ENCODE data around the gene LRRC25. TPM values are rescaled to one million over a fixed set of nuclear protein-coding genes. Genes with fewer than 3 reads are reported as not detected.

The LRRC25 gene
- total and polyA plus RNA-seq, 7 experiments from 2014 or later = 0.15 to 68.6 (median 0.76) TPM

GRCh38 chr19:18433015-18433691 lies 35.7 kb upstream of the LRRC25 start:
- H3K27me3 Mint-ChIP-seq = no peaks in the 10 kb centered on the region
- CTCF ChIA-PET = no interaction called here
- ATAC-seq (peak; percentile 5), DNase-seq (peak in 7 of 9 donors; percentile 37 to 55 (median 47))
- H3K36me3 Mint-ChIP-seq = peaks cover 0 to 6% (median 0%) of the 10 kb centered on the region in 5 donors
- peak overlapping the region; percentile 72 for H3K27ac ChIP-seq (ENCODE audit: low read depth, low read length)
- H3K4me3 ChIP-seq (ENCODE audit: low read length) = peak overlapping the region; percentile 48
- H3K4me1 Mint-ChIP-seq = peaks cover 0 to 30% (median 22%) of the 10 kb centered on the region in 7 donors
- peak overlapping the region in 9 of 10 donors; percentile 35 to 84 (median 68) for H3K4me3 Mint-ChIP-seq
- no peaks in the 10 kb centered on the region for H3K9me3 Mint-ChIP-seq
- intact Hi-C loops (cut with micrococcal nuclease) = no loop called here
- POLR2A ChIA-PET = interaction anchor here (0.5 to 1.8 kb wide), 3 partner anchors 10 to 88 kb away, joined by 3 to 5 read pairs (median 5); partner anchors contain the start of gene SSBP4
- no peaks in the 10 kb centered on the region for H3K27me3 ChIP-seq (ENCODE audit: control insufficient read depth in 2 of 2, insufficient read depth in 2 of 2, low read length in 2 of 2)
- peaks cover 26 to 27% of the 10 kb centered on the region in 2 donors for H3K4me1 ChIP-seq (ENCODE audit: control insufficient read depth in 2 of 2, insufficient read depth in 2 of 2, low read length in 2 of 2)
- H3K9me3 ChIP-seq (ENCODE audit: control insufficient read depth in 2 of 3, low read length in 3 of 3) = no peaks in the 10 kb centered on the region
- no peaks in the 10 kb centered on the region for H3K36me3 ChIP-seq (ENCODE audit: control insufficient read depth in 2 of 3, insufficient read depth in 3 of 3, low read length in 3 of 3)
- H3K27ac Mint-ChIP-seq = peak overlapping the region in 1 of 9 donors; percentile 46

GRCh38 chr19:18432275-18433014 lies 35.0 kb upstream of the LRRC25 start:
- H3K4me1 ChIP-seq (ENCODE audit: control insufficient read depth in 2 of 2, insufficient read depth in 2 of 2, low read length in 2 of 2) = peaks cover 27% of the 10 kb centered on the region in 2 donors
- Mint-ChIP-seq H3K4me1 (peaks cover 0 to 30% (median 22%) of the 10 kb centered on the region in 7 donors), H3K27me3 (no peaks in the 10 kb centered on the region), H3K4me3 (peak overlapping the region in 9 of 10 donors; percentile 39 to 84 (median 68)), H3K27ac (peak overlapping the region in 1 of 9 donors; percentile 46), H3K9me3 (no peaks in the 10 kb centered on the region), H3K36me3 (peaks cover 0 to 6% (median 0%) of the 10 kb centered on the region in 5 donors)
- H3K9me3 ChIP-seq (ENCODE audit: control insufficient read depth in 2 of 3, low read length in 3 of 3) = no peaks in the 10 kb centered on the region
- no peak for DNase-seq
- no peaks in the 10 kb centered on the region for H3K27me3 ChIP-seq (ENCODE audit: control insufficient read depth in 2 of 2, insufficient read depth in 2 of 2, low read length in 2 of 2)
- intact Hi-C loops (cut with micrococcal nuclease) = no loop called here
- ChIA-PET CTCF (interaction anchor here (1.3 kb wide), 1 partner anchor 21 kb away, joined by 4 read pairs; no protein-coding TSS in a partner anchor), POLR2A (interaction anchor here (1.3 kb wide), 1 partner anchor 11 kb away, joined by 5 read pairs; no protein-coding TSS in a partner anchor)
- H3K36me3 ChIP-seq (ENCODE audit: control insufficient read depth in 2 of 3, insufficient read depth in 3 of 3, low read length in 3 of 3) = no peaks in the 10 kb centered on the region
- peak overlapping the region; percentile 48 for H3K4me3 ChIP-seq (ENCODE audit: low read length)
- peak overlapping the region; percentile 72 for H3K27ac ChIP-seq (ENCODE audit: low read depth, low read length)
- ATAC-seq = no peak

GRCh38 chr19:18431351-18432197 lies 34.2 kb upstream of the LRRC25 start:
- DNase-seq (no peak), ATAC-seq (no peak)
- Mint-ChIP-seq H3K4me3 (peak overlapping the region in 5 of 10 donors; percentile 29 to 83 (median 44)), H3K27ac (peak overlapping the region in 1 of 9 donors; percentile 42), H3K27me3 (no peaks in the 10 kb centered on the region), H3K9me3 (no peaks in the 10 kb centered on the region), H3K4me1 (peaks cover 0 to 30% (median 24%) of the 10 kb centered on the region in 7 donors), H3K36me3 (peaks cover 0 to 6% (median 0%) of the 10 kb centered on the region in 5 donors)
- Histone ChIP-seq H3K9me3 (ENCODE audit: control insufficient read depth in 2 of 3, low read length in 3 of 3) (no peaks in the 10 kb centered on the region), H3K27me3 (ENCODE audit: control insufficient read depth in 2 of 2, insufficient read depth in 2 of 2, low read length in 2 of 2) (no peaks in the 10 kb centered on the region), H3K4me1 (ENCODE audit: control insufficient read depth in 2 of 2, insufficient read depth in 2 of 2, low read length in 2 of 2) (peaks cover 25 to 27% of the 10 kb centered on the region in 2 donors), H3K27ac (ENCODE audit: low read depth, low read length) (no peak overlapping the region), H3K4me3 (ENCODE audit: low read length) (no peak overlapping the region), H3K36me3 (ENCODE audit: control insufficient read depth in 2 of 3, insufficient read depth in 3 of 3, low read length in 3 of 3) (no peaks in the 10 kb centered on the region)
- CTCF ChIA-PET = interaction anchor here (1.3 kb wide), 1 partner anchor 20 kb away, joined by 4 read pairs; no protein-coding TSS in a partner anchor
- POLR2A ChIA-PET = interaction anchor here (0.6 kb wide), 1 partner anchor 476 kb away, joined by 3 read pairs; no protein-coding TSS in a partner anchor
- intact Hi-C loops (cut with micrococcal nuclease) = no loop called here

- Mint-ChIP-seq H3K27me3 (no peaks in the 10 kb centered on the region), H3K4me1 (peaks cover 6 to 28% (median 22%) of the 10 kb centered on the region in 7 donors), H3K9me3 (no peaks in the 10 kb centered on the region), H3K4me3 (peak overlapping the region in 7 of 10 donors; percentile 36 to 73 (median 47)), H3K27ac (peak overlapping the region in 6 of 9 donors; percentile 32 to 83 (median 46)), H3K36me3 (peaks cover 0 to 2% (median 0%) of the 10 kb centered on the region in 5 donors)
- intact Hi-C loops (cut with micrococcal nuclease) = no loop called here
- no peaks in the 10 kb centered on the region for H3K9me3 ChIP-seq (ENCODE audit: control insufficient read depth in 2 of 3, low read length in 3 of 3)
- no peaks in the 10 kb centered on the region for H3K27me3 ChIP-seq (ENCODE audit: control insufficient read depth in 2 of 2, insufficient read depth in 2 of 2, low read length in 2 of 2)
- ChIA-PET POLR2A (no interaction called here), CTCF (interaction anchor here (1.3 kb wide), 1 partner anchor 19 kb away, joined by 4 read pairs; no protein-coding TSS in a partner anchor)
- DNase-seq (no peak), ATAC-seq (no peak)
- H3K4me1 ChIP-seq (ENCODE audit: control insufficient read depth in 2 of 2, insufficient read depth in 2 of 2, low read length in 2 of 2) = peaks cover 19 to 31% of the 10 kb centered on the region in 2 donors
- H3K36me3 ChIP-seq (ENCODE audit: control insufficient read depth in 2 of 3, insufficient read depth in 3 of 3, low read length in 3 of 3) = no peaks in the 10 kb centered on the region
- H3K27ac ChIP-seq (ENCODE audit: low read depth, low read length) = no peak overlapping the region
- H3K4me3 ChIP-seq (ENCODE audit: low read length) = no peak overlapping the region
These were observed 33.2 kb upstream of the LRRC25 start for GRCh38 chr19:18430417-18431144.

- Mint-ChIP-seq H3K36me3 (peaks cover 0 to 2% (median 0%) of the 10 kb centered on the region in 5 donors), H3K27me3 (no peaks in the 10 kb centered on the region), H3K9me3 (no peaks in the 10 kb centered on the region), H3K4me1 (peaks cover 6 to 30% (median 22%) of the 10 kb centered on the region in 7 donors), H3K27ac (peak overlapping the region in 8 of 9 donors; percentile 40 to 82 (median 63)), H3K4me3 (peak overlapping the region; percentile 42 to 73 (median 56))
- DNase-seq = no peak
- Histone ChIP-seq H3K27me3 (ENCODE audit: control insufficient read depth in 2 of 2, insufficient read depth in 2 of 2, low read length in 2 of 2) (no peaks in the 10 kb centered on the region), H3K9me3 (ENCODE audit: control insufficient read depth in 2 of 3, low read length in 3 of 3) (no peaks in the 10 kb centered on the region), H3K4me3 (ENCODE audit: low read length) (peak overlapping the region; percentile 50), H3K36me3 (ENCODE audit: control insufficient read depth in 2 of 3, insufficient read depth in 3 of 3, low read length in 3 of 3) (no peaks in the 10 kb centered on the region), H3K27ac (ENCODE audit: low read depth, low read length) (peak overlapping the region; percentile 83), H3K4me1 (ENCODE audit: control insufficient read depth in 2 of 2, insufficient read depth in 2 of 2, low read length in 2 of 2) (peaks cover 19 to 37% of the 10 kb centered on the region in 2 donors)
- ChIA-PET POLR2A (no interaction called here), CTCF (no interaction called here)
- intact Hi-C loops (cut with micrococcal nuclease) = loop anchor here (1.0 kb wide), 3 partner anchors 7 to 11 kb away; partner anchors contain the start of gene SSBP4 (in 1 of the 2)
- ATAC-seq = no peak
These were observed 32.4 kb upstream of the LRRC25 start for GRCh38 chr19:18429717-18430416.

All from naive thymus-derived CD4-positive, alpha-beta T cell (primary cell).